ENCODE results near the gene HTR3B.
"Not testable (repeated sequence)": the region's sequence is repeated elsewhere in the genome, so short reads cannot be mapped to it uniquely, and the experiment has no call there.

The HTR3B gene

DNA sequence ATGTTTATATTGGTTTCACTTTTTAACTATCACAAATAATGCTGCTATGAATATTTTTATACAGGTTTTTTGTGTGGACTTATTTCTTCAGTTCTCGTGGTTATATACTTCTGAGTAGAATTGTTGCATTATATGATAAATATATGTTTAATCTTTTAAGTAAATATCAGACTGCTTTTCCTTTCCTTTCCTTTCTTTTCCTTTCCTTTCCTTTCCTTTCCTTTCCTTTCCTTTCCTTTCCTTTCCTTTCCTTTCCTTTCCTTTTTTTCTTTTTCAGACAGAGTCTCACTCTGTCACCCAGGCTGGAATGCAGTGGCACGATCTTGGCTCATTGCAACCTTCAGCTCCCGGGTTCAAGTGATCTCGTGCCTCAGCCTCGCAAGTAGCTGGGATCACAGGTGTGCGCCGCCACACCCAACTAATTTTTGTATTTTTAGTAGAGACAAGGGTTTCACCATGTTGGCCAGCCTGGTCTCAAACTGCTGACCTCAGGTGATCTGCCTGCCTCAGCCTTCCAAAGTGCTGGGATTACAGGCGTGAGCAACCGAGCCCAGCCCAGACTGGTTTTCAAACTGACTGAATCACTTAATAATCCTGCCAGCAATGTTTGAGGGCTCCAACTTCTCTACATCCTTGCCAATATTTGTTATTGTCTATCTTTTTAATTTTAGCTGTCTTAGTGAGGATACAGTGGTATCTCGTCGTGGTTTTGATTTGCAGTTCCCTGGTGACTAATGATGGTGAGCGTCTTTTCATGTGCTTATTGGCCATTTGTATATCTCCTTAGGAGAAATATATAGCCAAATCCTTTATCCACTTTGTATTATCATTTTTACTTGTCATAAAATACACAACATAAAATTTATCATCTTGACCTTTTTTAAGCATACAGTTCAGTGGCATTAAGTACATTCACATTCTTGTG lies 21.9 kb downstream of the HTR3B start:
- no peak for TF ChIP-seq CTCF (conservative IDR thresholded peaks at IDR 0.05; ENCODE audit: low read depth, low read length)
- no peak overlapping the region for H3K4me3 ChIP-seq (ENCODE audit: low read length)
- no peak for DNase-seq (ENCODE audit: low read depth)

- no peak for TF ChIP-seq CTCF (conservative IDR thresholded peaks at IDR 0.05; ENCODE audit: low read depth, low read length)
- DNase-seq (ENCODE audit: low read depth), result no peak
- H3K4me3 ChIP-seq (ENCODE audit: low read length), result no peak overlapping the region
Observed at GRCh38 chr11:113928311-113928710, 23.7 kb downstream of the HTR3B start.

GRCh38 chr11:113932788-113933187 lies 28.2 kb downstream of the HTR3B start:
- TF ChIP-seq CTCF (conservative IDR thresholded peaks at IDR 0.05; ENCODE audit: low read depth, low read length), result no peak
- DNase-seq (ENCODE audit: low read depth), result no peak
- no peak overlapping the region for H3K4me3 ChIP-seq (ENCODE audit: low read length)

DNA sequence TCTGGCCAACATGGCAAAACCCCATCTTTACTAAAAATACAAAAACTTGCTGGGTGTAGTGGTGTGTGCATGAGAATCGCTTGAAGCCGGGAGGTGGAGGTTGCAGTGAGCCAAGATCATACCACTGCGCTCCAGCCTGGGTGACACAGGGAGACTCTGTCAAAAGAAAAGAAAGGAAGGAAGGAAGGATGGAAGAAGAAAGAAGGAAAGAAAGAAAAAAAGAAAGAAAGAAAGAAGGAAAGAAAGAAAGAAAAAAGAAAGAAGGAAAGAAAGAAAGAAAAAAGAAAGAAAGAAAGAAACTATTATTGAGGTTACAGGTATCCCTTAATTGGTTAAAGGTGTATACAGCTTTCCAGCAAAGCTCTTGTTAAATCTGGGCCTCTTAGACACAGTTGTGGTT lies 29.6 kb downstream of the HTR3B start:
- DNase-seq (ENCODE audit: low read depth); H3K4me3 ChIP-seq (ENCODE audit: low read length): not testable (repeated sequence)

GRCh38 chr11:113934761-113935160 lies 30.2 kb downstream of the HTR3B start:
- no peak overlapping the region for H3K4me3 ChIP-seq (ENCODE audit: low read length)
- DNase-seq (ENCODE audit: low read depth), result no peak
- TF ChIP-seq CTCF (conservative IDR thresholded peaks at IDR 0.05; ENCODE audit: low read depth, low read length), result no peak

DNA sequence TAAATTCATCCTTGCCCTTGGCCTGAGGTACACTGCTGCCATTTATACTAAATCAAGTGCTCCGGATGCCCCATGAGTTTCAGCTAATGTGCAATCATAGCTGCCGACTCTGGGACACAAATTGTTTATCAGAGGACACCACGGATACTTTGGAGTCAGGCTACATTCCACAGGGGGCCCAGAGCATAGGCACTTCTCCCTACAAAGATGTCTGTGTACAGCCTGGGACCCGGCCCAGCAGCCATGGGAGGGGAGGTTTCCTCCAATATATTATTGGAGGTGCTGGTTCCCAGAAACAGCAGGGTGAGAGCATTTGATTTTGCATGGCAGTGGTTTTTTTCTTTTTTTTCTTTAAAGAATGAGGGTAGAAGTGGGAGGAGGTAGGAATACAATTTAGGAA lies 31.3 kb downstream of the HTR3B start:
- no peak for TF ChIP-seq CTCF (conservative IDR thresholded peaks at IDR 0.05; ENCODE audit: low read depth, low read length)
- DNase-seq (ENCODE audit: low read depth), result no peak
- no peak overlapping the region for H3K4me3 ChIP-seq (ENCODE audit: low read length)

DNA sequence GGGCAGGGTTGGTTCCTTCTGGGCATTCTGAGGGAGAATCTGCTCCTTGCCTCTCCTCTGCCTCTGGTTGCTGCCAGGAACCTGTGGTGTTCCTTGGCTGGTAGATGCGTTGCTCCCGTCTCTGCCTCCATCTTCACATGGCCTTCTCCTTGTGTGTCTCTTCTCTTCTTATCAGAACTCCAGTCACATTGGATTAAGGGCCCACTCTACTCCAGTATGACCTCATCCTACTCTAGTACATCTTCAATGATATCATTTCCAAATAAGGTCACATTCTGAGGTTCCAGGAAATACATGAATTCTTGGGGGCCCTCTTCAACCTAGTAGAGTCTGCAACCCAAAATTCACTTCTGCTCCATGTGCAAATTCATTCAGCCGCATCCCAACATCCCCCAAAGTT lies 33.3 kb downstream of the HTR3B start:
- no peak for TF ChIP-seq CTCF (conservative IDR thresholded peaks at IDR 0.05; ENCODE audit: low read depth, low read length)
- H3K4me3 ChIP-seq (ENCODE audit: low read length), result no peak overlapping the region
- no peak for DNase-seq (ENCODE audit: low read depth)
